HepG2 (cell line): ENCODE results near the gene MYO18A. TPM values are rescaled to one million over a fixed set of nuclear protein-coding genes. Genes with fewer than 3 reads are reported as not detected.

Experiments used
- ATAC-seq: fragments of 200-7000 bp; cut with Tn5 transposase; 3 replicates; pipeline ENCODE4 v1.9.1; 2020; ENCODE audit warnings: mild to moderate bottlenecking, moderate library complexity
- BruUV-seq: library from RNA; stranded (reverse); fragments of 400-500 nt; replicated peaks from 2 replicates; lab custom pipeline; 2021; lab: Mats Ljungman, UMichigan
- CTCF ChIA-PET: fragments of 300-600 bp; formaldehyde crosslinking; extraction: SDS; loops from one replicate; lab custom pipeline; 2021; ENCODE audit warnings: low total read pairs, inconsistent platforms, low intra/inter-chr PET ratio; lab: Yijun Ruan, JAX
- POLR2A ChIA-PET: fragments of 350-600 bp; sonication (Branson Sonifier 250); formaldehyde crosslinking; loops from one replicate; lab custom pipeline; 2020; ENCODE audit warnings: antibody characterized with exemption, inconsistent platforms; lab: Yijun Ruan, JAX
- DNase-seq: peaks from one replicate; pipeline ENCODE4 v3.0.0-alpha.2; 2015; ENCODE audit warnings: low spot score
- FAIRE-seq: peaks from 3 replicates; lab custom pipeline; 2011; peaks lifted over from hg19 to GRCh38; lab: Jason Lieb, UNC
- H2AFZ ChIP-seq: one replicate; pipeline ENCODE4 v1.6.1; 2011; ENCODE audit warnings: low read length, inconsistent platforms
- H3K27ac ChIP-seq: fragments of 300-600 bp; 3 replicates; pipeline ENCODE4 v1.8.0; 2011; ENCODE audit warnings: mixed run types, mild to moderate bottlenecking, mixed read lengths, low read length, inconsistent platforms; ENCODE audit not compliant: insufficient read depth; ENCODE audit errors: extremely low read length
- H3K27me3 ChIP-seq, 2 experiments: fragments of 200-600 bp in 1 of 2; 2 replicates in 1 of 2; 3 replicates in 1 of 2; pipeline versions ENCODE4 v1.6.0 to v1.8.0; 2011; ENCODE audit warnings: low read length in 2 of 2, mild to moderate bottlenecking in 2 of 2, moderate library complexity in 2 of 2, inconsistent platforms in 1 of 2; ENCODE audit not compliant: insufficient read depth in 2 of 2, control insufficient read depth in 1 of 2
- H3K36me3 ChIP-seq, 2 experiments: fragments of 200-600 bp in 1 of 2; replicated peaks in 1 of 2; 2 replicates in 1 of 2; 3 replicates in 1 of 2; pipeline versions ENCODE4 v1.5.1 to v1.8.0; 2011; ENCODE audit warnings: low read length in 2 of 2, inconsistent platforms in 1 of 2; ENCODE audit not compliant: insufficient read depth in 2 of 2, control insufficient read depth in 1 of 2
- H3K4me1 ChIP-seq: 2 replicates; pipeline ENCODE4 v1.5.1; 2012; ENCODE audit warnings: low read length, inconsistent platforms; ENCODE audit not compliant: insufficient read depth
- H3K4me2 ChIP-seq: 2 replicates; pipeline ENCODE4 v1.6.0; 2011; ENCODE audit warnings: low read depth, low read length, inconsistent platforms
- H3K4me3 ChIP-seq, 3 experiments: fragments of 200-600 bp in 1 of 3; sonication (generic), shearing (Covaris generic) in 1 of 3; replicated peaks in 1 of 3; 2 replicates each; pipeline ENCODE4 v1.5.1; 2011 to 2016; ENCODE audit warnings: low read length in 3 of 3, inconsistent platforms in 2 of 3, low read depth in 2 of 3, mild to moderate bottlenecking in 2 of 3, control low read depth in 1 of 3, mixed read lengths in 1 of 3; ENCODE audit not compliant: insufficient read depth in 1 of 3
- H3K79me2 ChIP-seq: one replicate; pipeline ENCODE4 v1.6.1; 2011; ENCODE audit warnings: low read length, inconsistent platforms; ENCODE audit not compliant: insufficient read depth
- H3K9ac ChIP-seq: 2 replicates; pipeline ENCODE4 v1.6.0; 2011; ENCODE audit warnings: mild to moderate bottlenecking, low read depth, low read length, inconsistent platforms; ENCODE audit not compliant: insufficient read depth
- H3K9me3 ChIP-seq: 2 replicates; pipeline ENCODE4 v1.5.1; 2012; ENCODE audit warnings: mild to moderate bottlenecking, low read length
- H4K20me1 ChIP-seq: 2 replicates; pipeline ENCODE4 v1.6.0; 2011; ENCODE audit warnings: inconsistent platforms, mild to moderate bottlenecking, low read length, moderate library complexity; ENCODE audit not compliant: insufficient read depth
- ATF7-NPFF ChIP-seq: sonication (generic); formaldehyde crosslinking; IDR thresholded peaks from 2 replicates; pipeline ENCODE4 v1.8.1; 2023; ENCODE audit warnings: mild to moderate bottlenecking, low read depth, missing genetic modification reagents, moderate library complexity
- KDM4B ChIP-seq: sonication (generic); formaldehyde crosslinking; IDR thresholded peaks from 2 replicates; pipeline ENCODE4 v1.4.0; 2020; ENCODE audit warnings: missing genetic modification reagents
- NFATC3 ChIP-seq: sonication (generic); formaldehyde crosslinking; IDR thresholded peaks from 2 replicates; pipeline ENCODE4 v1.5.1; 2020; ENCODE audit warnings: mild to moderate bottlenecking, missing genetic modification reagents
- RBM22 ChIP-seq: fragments of 200-400 bp; formaldehyde crosslinking; optimal IDR thresholded peaks from 2 replicates; pipeline ENCODE3; 2017; ENCODE audit warnings: mild to moderate bottlenecking, low read length, moderate library complexity
- RORA ChIP-seq: sonication (generic); formaldehyde crosslinking; IDR thresholded peaks from 2 replicates; pipeline ENCODE4 v1.5.0; 2020; ENCODE audit warnings: mild to moderate bottlenecking, missing genetic modification reagents, moderate library complexity
- SYNCRIP ChIP-seq: fragments of 200-400 bp; formaldehyde crosslinking; IDR thresholded peaks from 2 replicates; pipeline ENCODE4 v1.6.1; 2018; ENCODE audit warnings: mild to moderate bottlenecking, low read depth, low read length; ENCODE audit not compliant: insufficient read depth
- WGBS: methylation state at CpG from one replicate; pipeline ENCODE4 v1.1.6; 2017; ENCODE audit warnings: low lambda C conversion rate; 5-methylcytosine and 5-hydroxymethylcytosine counted together
- in situ Hi-C: cut with HindIII; loops from 2 replicates; pipeline ENCODE4 v1.10.0; 2017; ENCODE audit warnings: low pct_unique_long_range_greater_than_20kb; ENCODE audit not compliant: extremely low pct_ligation_motif_present
- intact Hi-C: fragments of 100-400 bp; cut with micrococcal nuclease; formaldehyde crosslinking; loops from one replicate; pipeline ENCODE4 v1.10.0; 2022; ENCODE audit not compliant: unreplicated experiment
- polyA plus RNA-seq, 8 experiments: library from polyadenylated mRNA; depleted of rRNA in 3 of 8; stranded (reverse) in 7 of 8; unstranded in 1 of 8; fragments of >200 nt; fragmentation: Illumina TruSeq in 4 of 8; extraction: Trizol in 4 of 8; gene quantifications; 2 replicates each; pipeline versions ENCODE4 v1.2.1 to v1.2.3, GENCODE V29; 2011 to 2016; ENCODE audit warnings: low read depth in 4 of 8, missing spikeins in 1 of 8, mixed read lengths in 1 of 8; ENCODE audit not compliant: insufficient read depth in 1 of 8
- total RNA-seq, 5 experiments: library from RNA; depleted of rRNA; stranded (reverse); fragments of >200 nt; fragmentation: Illumina TruSeq; extraction: Trizol; gene quantifications; 2 replicates each; pipeline ENCODE4 v1.2.3, GENCODE V29; 2016; ENCODE audit warnings: low read depth in 1 of 5
- TF ChIP-seq, protein P1 (sequence below): sonication (generic); formaldehyde crosslinking; IDR thresholded peaks from 2 replicates; pipeline ENCODE4 v1.4.0; 2020; ENCODE audit warnings: mild to moderate bottlenecking, missing genetic modification reagents, borderline replicate concordance
- TF ChIP-seq, protein P2 (sequence below): sonication (generic); formaldehyde crosslinking; IDR thresholded peaks from 2 replicates; pipeline ENCODE4 v1.5.1; 2020; ENCODE audit warnings: missing genetic modification reagents, mild to moderate bottlenecking, borderline replicate concordance

The MYO18A gene
- total and polyA plus RNA-seq, 2 of the 13 experiments (the other 11 are each of a cell fraction or from before 2014, with no cell fraction given), result 16.8 to 24.8 TPM

DNA sequence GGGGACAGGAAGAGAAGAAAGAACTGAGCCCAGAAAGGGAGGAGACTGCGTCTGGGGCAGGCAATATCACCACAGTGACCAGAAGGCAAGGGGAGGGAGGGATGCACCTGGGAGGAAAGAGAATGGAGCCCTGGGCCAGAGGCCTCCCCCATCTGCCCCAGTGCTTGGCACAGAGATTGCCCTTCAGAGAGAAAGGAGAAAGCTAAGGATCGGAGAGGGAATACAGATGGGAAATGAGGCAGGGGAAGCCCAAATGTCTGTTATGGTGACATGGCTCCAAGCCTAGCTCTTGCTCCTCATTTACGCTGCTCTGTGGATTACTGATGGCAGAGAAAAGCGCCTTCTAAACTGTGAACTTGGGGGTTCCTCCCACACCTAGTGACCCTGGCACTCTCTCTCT is 90.1 kb downstream of the MYO18A start:
- no peak for ATAC-seq
- no peak overlapping the region for H3K9ac ChIP-seq
- WGBS, result 82% methylated on average over 4 of the region's 4 CpGs
- TF ChIP-seq KDM4B (CRISPR knock-in tag), result no peak
- TF ChIP-seq NFATC3 (CRISPR knock-in tag), result no peak
- TF ChIP-seq SYNCRIP, result no peak
- TF ChIP-seq ATF7-NPFF (CRISPR knock-in tag), result no peak
- TF ChIP-seq, protein P1, sequence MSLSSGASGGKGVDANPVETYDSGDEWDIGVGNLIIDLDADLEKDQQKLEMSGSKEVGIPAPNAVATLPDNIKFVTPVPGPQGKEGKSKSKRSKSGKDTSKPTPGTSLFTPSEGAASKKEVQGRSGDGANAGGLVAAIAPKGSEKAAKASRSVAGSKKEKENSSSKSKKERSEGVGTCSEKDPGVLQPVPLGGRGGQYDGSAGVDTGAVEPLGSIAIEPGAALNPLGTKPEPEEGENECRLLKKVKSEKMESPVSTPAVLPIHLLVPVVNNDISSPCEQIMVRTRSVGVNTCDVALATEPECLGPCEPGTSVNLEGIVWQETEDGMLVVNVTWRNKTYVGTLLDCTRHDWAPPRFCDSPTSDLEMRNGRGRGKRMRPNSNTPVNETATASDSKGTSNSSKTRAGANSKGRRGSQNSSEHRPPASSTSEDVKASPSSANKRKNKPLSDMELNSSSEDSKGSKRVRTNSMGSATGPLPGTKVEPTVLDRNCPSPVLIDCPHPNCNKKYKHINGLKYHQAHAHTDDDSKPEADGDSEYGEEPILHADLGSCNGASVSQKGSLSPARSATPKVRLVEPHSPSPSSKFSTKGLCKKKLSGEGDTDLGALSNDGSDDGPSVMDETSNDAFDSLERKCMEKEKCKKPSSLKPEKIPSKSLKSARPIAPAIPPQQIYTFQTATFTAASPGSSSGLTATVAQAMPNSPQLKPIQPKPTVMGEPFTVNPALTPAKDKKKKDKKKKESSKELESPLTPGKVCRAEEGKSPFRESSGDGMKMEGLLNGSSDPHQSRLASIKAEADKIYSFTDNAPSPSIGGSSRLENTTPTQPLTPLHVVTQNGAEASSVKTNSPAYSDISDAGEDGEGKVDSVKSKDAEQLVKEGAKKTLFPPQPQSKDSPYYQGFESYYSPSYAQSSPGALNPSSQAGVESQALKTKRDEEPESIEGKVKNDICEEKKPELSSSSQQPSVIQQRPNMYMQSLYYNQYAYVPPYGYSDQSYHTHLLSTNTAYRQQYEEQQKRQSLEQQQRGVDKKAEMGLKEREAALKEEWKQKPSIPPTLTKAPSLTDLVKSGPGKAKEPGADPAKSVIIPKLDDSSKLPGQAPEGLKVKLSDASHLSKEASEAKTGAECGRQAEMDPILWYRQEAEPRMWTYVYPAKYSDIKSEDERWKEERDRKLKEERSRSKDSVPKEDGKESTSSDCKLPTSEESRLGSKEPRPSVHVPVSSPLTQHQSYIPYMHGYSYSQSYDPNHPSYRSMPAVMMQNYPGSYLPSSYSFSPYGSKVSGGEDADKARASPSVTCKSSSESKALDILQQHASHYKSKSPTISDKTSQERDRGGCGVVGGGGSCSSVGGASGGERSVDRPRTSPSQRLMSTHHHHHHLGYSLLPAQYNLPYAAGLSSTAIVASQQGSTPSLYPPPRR (CRISPR knock-in tag), result no peak
- TF ChIP-seq, protein P2, sequence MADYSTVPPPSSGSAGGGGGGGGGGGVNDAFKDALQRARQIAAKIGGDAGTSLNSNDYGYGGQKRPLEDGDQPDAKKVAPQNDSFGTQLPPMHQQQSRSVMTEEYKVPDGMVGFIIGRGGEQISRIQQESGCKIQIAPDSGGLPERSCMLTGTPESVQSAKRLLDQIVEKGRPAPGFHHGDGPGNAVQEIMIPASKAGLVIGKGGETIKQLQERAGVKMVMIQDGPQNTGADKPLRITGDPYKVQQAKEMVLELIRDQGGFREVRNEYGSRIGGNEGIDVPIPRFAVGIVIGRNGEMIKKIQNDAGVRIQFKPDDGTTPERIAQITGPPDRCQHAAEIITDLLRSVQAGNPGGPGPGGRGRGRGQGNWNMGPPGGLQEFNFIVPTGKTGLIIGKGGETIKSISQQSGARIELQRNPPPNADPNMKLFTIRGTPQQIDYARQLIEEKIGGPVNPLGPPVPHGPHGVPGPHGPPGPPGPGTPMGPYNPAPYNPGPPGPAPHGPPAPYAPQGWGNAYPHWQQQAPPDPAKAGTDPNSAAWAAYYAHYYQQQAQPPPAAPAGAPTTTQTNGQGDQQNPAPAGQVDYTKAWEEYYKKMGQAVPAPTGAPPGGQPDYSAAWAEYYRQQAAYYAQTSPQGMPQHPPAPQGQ (CRISPR knock-in tag), result no peak
- TF ChIP-seq RBM22, result peak; percentile 32
- no peak for TF ChIP-seq RORA (CRISPR knock-in tag)
- ChIA-PET CTCF (no interaction called here), POLR2A (no interaction called here)
- no peaks in the 10 kb centered on the region for H3K27me3 ChIP-seq
- H3K4me3 ChIP-seq, result no peak overlapping the region
- no peaks in the 10 kb centered on the region for H3K9me3 ChIP-seq
- no peak for DNase-seq
- no peak overlapping the region for H3K27ac ChIP-seq
- in situ Hi-C loops (no loop called here), intact Hi-C loops (no loop called here)
- H3K4me2 ChIP-seq, result no peak overlapping the region
- no peak for FAIRE-seq
- no peak overlapping the region for H2AFZ ChIP-seq
- no peaks in the 10 kb centered on the region for H3K4me1 ChIP-seq
- peaks cover 42 to 84% of the 10 kb centered on the region in 2 experiments for H3K36me3 ChIP-seq
- H3K79me2 ChIP-seq, result no peaks in the 10 kb centered on the region
- H4K20me1 ChIP-seq, result no peaks in the 10 kb centered on the region
- BruUV-seq, result no TSS peak
